ENCODE results near the gene STX5.
"Not testable (repeated sequence)": the region's sequence is repeated elsewhere in the genome, so short reads cannot be mapped to it uniquely, and the experiment has no call there.

STX5 gene

GRCh38 chr11:62831520-62832335 is at the start of gene STX5:
STX5 (minus strand) TSS chr11:62832051; CDS start chr11:62831243, 808 bp downstream.
- DNase-seq, result peak; percentile 96

GRCh38 chr11:62880803-62881578 is 49.1 kb upstream of the STX5 start, which contains the start of gene SLC3A2:
SLC3A2 (plus strand) TSS chr11:62880896; CDS start chr11:62881024, 128 bp downstream.
- DNase-seq, result peak; percentile 84

- DNase-seq, result peak; percentile 71
Measured at GRCh38 chr11:62880231-62880802, 48.5 kb upstream of the STX5 start.

- no peak for DNase-seq
Measured at GRCh38 chr11:62879235-62879978, 47.6 kb upstream of the STX5 start.

GRCh38 chr11:62876712-62877111 is 44.9 kb upstream of the STX5 start:
- no peak for DNase-seq

- DNase-seq, result no peak
Measured at GRCh38 chr11:62875698-62876478, 44.0 kb upstream of the STX5 start.

- no peak for DNase-seq
Measured at GRCh38 chr11:62874851-62875250, 43.0 kb upstream of the STX5 start.

GRCh38 chr11:62865635-62866034 is 33.8 kb upstream of the STX5 start:
- DNase-seq, result no peak

- no peak for DNase-seq
Measured at GRCh38 chr11:62863687-62864335, 32.0 kb upstream of the STX5 start.

- DNase-seq, result not testable (repeated sequence)
Measured at GRCh38 chr11:62861564-62862192, 29.8 kb upstream of the STX5 start.

GRCh38 chr11:62860835-62861563 is 29.1 kb upstream of the STX5 start:
- no peak for DNase-seq

GRCh38 chr11:62859281-62859703 is 27.4 kb upstream of the STX5 start:
- DNase-seq, result not testable (repeated sequence)

GRCh38 chr11:62858201-62858600 is 26.4 kb upstream of the STX5 start:
- DNase-seq, result no peak

GRCh38 chr11:62857541-62857982 is 25.7 kb upstream of the STX5 start:
- no peak for DNase-seq

- no peak for DNase-seq
Measured at GRCh38 chr11:62856333-62856895, 24.6 kb upstream of the STX5 start.

- DNase-seq, result peak; percentile 95
Measured at GRCh38 chr11:62855571-62856332, 23.9 kb upstream of the STX5 start.

- no peak for DNase-seq
Measured at GRCh38 chr11:62854825-62855570, 23.1 kb upstream of the STX5 start.

Measured in kidney glomerular epithelial cell (primary cell).